Thyroid gland (tissue), 4 donors: ENCODE measurements around the gene MLYCD.

Source experiments
- CTCF ChIP-seq, 6 experiments: fragments of 200-600 bp in 3 of 6; fragments of 450-650 bp in 3 of 6; sonication (generic) in 3 of 6; IDR thresholded peaks; one replicate each; pipeline ENCODE4 v1.5.1; 2016 to 2019; ENCODE audit warnings: antibody characterized with exemption in 6 of 6, mild to moderate bottlenecking in 2 of 6, inconsistent platforms in 1 of 6, moderate library complexity in 1 of 6
- POLR2A ChIP-seq, 2 donors: fragments of 450-650 bp; IDR thresholded peaks; one replicate each; pipeline ENCODE4 v1.6.1; 2017; ENCODE audit warnings: antibody characterized with exemption in 2 of 2, mild to moderate bottlenecking in 2 of 2, moderate library complexity in 1 of 2

DNA sequence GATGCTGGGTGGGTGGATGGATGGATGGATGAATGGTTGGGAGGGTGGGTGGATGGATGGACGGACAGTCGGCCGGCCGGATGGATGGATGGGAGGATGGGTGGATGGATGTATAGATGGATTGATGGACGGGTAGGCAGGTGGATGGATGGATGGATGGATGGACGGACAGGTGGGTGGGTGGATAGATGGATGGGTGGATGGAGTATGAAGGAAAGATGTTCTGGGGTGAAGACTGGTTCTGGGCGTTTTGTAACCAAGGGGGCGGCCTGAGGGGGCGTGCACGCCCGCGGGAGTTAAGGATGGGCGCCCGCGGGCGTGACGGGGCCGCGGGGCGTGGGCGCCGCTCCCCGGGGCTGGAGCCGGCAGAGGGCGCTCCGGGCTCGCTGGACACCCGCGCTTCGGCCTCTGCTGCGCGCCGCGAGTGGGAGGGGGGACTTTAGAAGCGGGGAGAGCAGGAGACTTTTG lies 69.0 kb downstream of the MLYCD start, which contains the start of gene NECAB2:
- no peak for TF ChIP-seq POLR2A (IDR thresholded peaks at IDR 0.05)
- TF ChIP-seq CTCF (IDR thresholded peaks at IDR 0.05) = peak in 3 of 6 experiments; percentile 33 to 72 (median 47)
